ENCODE data around the gene CCL15. TPM values are rescaled to one million over a fixed set of nuclear protein-coding genes. Genes with fewer than 3 reads are reported as not detected.

The CCL15 gene
- total and polyA plus RNA-seq, 2 of the 13 experiments (the other 11 are each of a cell fraction or from before 2014, with no cell fraction given): 29.2 to 45.9 TPM

- TF ChIP-seq ZNF232 (CRISPR knock-in tag; IDR thresholded peaks at IDR 0.05; ENCODE audit: borderline replicate concordance) (no peak), ZXDC (CRISPR knock-in tag; IDR thresholded peaks at IDR 0.05) (no peak), ZHX1 (CRISPR knock-in tag; IDR thresholded peaks at IDR 0.05; ENCODE audit: low read depth) (no peak), SKI (IDR thresholded peaks at IDR 0.05; ENCODE audit: partially characterized antibody) (peak; percentile 15), ZBTB7B (CRISPR knock-in tag; IDR thresholded peaks at IDR 0.05) (no peak), ETV5 (CRISPR knock-in tag; IDR thresholded peaks at IDR 0.05; ENCODE audit: borderline replicate concordance) (no peak), ZC3H4 (CRISPR knock-in tag; IDR thresholded peaks at IDR 0.05; ENCODE audit: borderline replicate concordance) (no peak), SALL1 (CRISPR knock-in tag; IDR thresholded peaks at IDR 0.05) (peak; percentile 34; the same call in 1 of the 2 replicates), SMAD9 (CRISPR knock-in tag; IDR thresholded peaks at IDR 0.05) (no peak), EEA1 (CRISPR knock-in tag; IDR thresholded peaks at IDR 0.05; ENCODE audit: borderline replicate concordance) (no peak), ZNF282 (IDR thresholded peaks at IDR 0.05; ENCODE audit: partially characterized antibody) (no peak), ZNF883 (CRISPR knock-in tag; IDR thresholded peaks at IDR 0.05; ENCODE audit: not compliant biosample characterization) (no peak), ZNF768 (CRISPR knock-in tag; IDR thresholded peaks at IDR 0.05) (no peak), ZNF234 (CRISPR knock-in tag; conservative IDR thresholded peaks at IDR 0.05) (no peak), TIGD3 (CRISPR knock-in tag; IDR thresholded peaks at IDR 0.05; ENCODE audit: borderline replicate concordance) (no peak), KAT8 (CRISPR knock-in tag; IDR thresholded peaks at IDR 0.05) (no peak), ZBTB1 (CRISPR knock-in tag; IDR thresholded peaks at IDR 0.05; ENCODE audit: borderline replicate concordance) (no peak), HDAC1 (CRISPR knock-in tag; IDR thresholded peaks at IDR 0.05) (no peak), MXD1 (CRISPR knock-in tag; IDR thresholded peaks at IDR 0.05) (no peak), WIZ (CRISPR knock-in tag; IDR thresholded peaks at IDR 0.05) (no peak), REL (CRISPR knock-in tag; conservative IDR thresholded peaks at IDR 0.05) (no peak)
Measured at GRCh38 chr17:35991075-35991474, 10.3 kb downstream of the CCL15 start (continued).
